Gastroesophageal sphincter (tissue), 4 donors: ENCODE results near the gene TAPT1. TPM values are rescaled to one million over a fixed set of nuclear protein-coding genes. Genes with fewer than 3 reads are reported as not detected.

ENCODE experiments used
- ATAC-seq: fragments of 150-250 bp; one replicate; pipeline ENCODE4 v1.9.1; 2016; ENCODE audit warnings: mild to moderate bottlenecking, moderate library complexity
- H3K27ac ChIP-seq, 4 donors: fragments of 200-600 bp; sonication (generic) in 3 of 4; 1 replicate in 3 of 4; 2 replicates in 1 of 4; pipeline ENCODE4 v1.5.1; 2016 to 2019
- H3K27me3 ChIP-seq: fragments of 200-600 bp; sonication (generic); one replicate; pipeline ENCODE4 v1.5.1; 2019
- H3K36me3 ChIP-seq, 2 donors: fragments of 200-600 bp; sonication (generic); one replicate each; pipeline ENCODE4 v1.5.1; 2019; ENCODE audit warnings: control low read depth in 1 of 2
- H3K4me1 ChIP-seq, 3 donors: fragments of 200-600 bp; sonication (generic); 1 replicate in 2 of 3; 2 replicates in 1 of 3; pipeline ENCODE4 v1.5.1; 2016 to 2019; ENCODE audit warnings: control low read depth in 2 of 3
- H3K4me3 ChIP-seq, 2 donors: fragments of 200-600 bp; sonication (generic); one replicate each; pipeline ENCODE4 v1.5.1; 2019; ENCODE audit warnings: mild to moderate bottlenecking in 1 of 2, moderate library complexity in 1 of 2
- H3K9me3 ChIP-seq, 3 donors: fragments of 200-600 bp; sonication (generic); one replicate each; pipeline ENCODE4 v1.5.1; 2017 to 2019; ENCODE audit warnings: control low read depth in 2 of 3
- EP300 ChIP-seq: sonication (generic); formaldehyde crosslinking; IDR thresholded peaks from one replicate; pipeline ENCODE4 v1.6.1; 2017; ENCODE audit warnings: antibody characterized with exemption, mild to moderate bottlenecking
- POLR2A ChIP-seq, 2 donors: fragments of 450-650 bp; IDR thresholded peaks; one replicate each; pipeline ENCODE4 v1.6.1; 2017; ENCODE audit warnings: antibody characterized with exemption in 2 of 2, mild to moderate bottlenecking in 2 of 2, moderate library complexity in 1 of 2
- POLR2AphosphoS5 ChIP-seq: sonication (generic); formaldehyde crosslinking; IDR thresholded peaks from one replicate; pipeline ENCODE4 v1.6.1; 2017; ENCODE audit warnings: antibody characterized with exemption
- WGBS, 2 donors: methylation state at CpG; one replicate each; pipeline ENCODE4 v1.1.5; 2018; ENCODE audit warnings: low coverage in 1 of 2; 5-methylcytosine and 5-hydroxymethylcytosine counted together
- total RNA-seq, 4 donors: library from RNA; depleted of rRNA; stranded (reverse); fragments of >200 nt; gene quantifications; one replicate each; pipeline ENCODE4 v1.1.0, GENCODE V29; 2016
- TF ChIP-seq, protein P1 (sequence below), 4 experiments: fragments of 200-600 bp in 2 of 4; fragments of 450-650 bp in 2 of 4; sonication (generic) in 1 of 4; IDR thresholded peaks; one replicate each; pipeline ENCODE4 v1.5.1; 2017 to 2019; ENCODE audit warnings: antibody characterized with exemption in 4 of 4, mild to moderate bottlenecking in 2 of 4, moderate library complexity in 2 of 4

TAPT1 gene
- total RNA-seq, 4 donors from 2014 or later, result 29.9 to 40.4 (median 35.9) TPM

GRCh38 chr4:16133406-16133805 lies 92.9 kb downstream of the TAPT1 start:
- Histone ChIP-seq H3K27me3 (no peaks in the 10 kb centered on the region), H3K4me3 (no peak overlapping the region), H3K27ac (no peak overlapping the region), H3K36me3 (no peaks in the 10 kb centered on the region), H3K4me1 (no peaks in the 10 kb centered on the region), H3K9me3 (peaks cover 0 to 7% (median 0%) of the 10 kb centered on the region in 3 donors)
- 71 to 100% methylated on average over 1 of the region's 1 CpG for WGBS, 2 donors
- no peak for TF ChIP-seq POLR2AphosphoS5
- no peak for TF ChIP-seq EP300
- TF ChIP-seq, protein P1, sequence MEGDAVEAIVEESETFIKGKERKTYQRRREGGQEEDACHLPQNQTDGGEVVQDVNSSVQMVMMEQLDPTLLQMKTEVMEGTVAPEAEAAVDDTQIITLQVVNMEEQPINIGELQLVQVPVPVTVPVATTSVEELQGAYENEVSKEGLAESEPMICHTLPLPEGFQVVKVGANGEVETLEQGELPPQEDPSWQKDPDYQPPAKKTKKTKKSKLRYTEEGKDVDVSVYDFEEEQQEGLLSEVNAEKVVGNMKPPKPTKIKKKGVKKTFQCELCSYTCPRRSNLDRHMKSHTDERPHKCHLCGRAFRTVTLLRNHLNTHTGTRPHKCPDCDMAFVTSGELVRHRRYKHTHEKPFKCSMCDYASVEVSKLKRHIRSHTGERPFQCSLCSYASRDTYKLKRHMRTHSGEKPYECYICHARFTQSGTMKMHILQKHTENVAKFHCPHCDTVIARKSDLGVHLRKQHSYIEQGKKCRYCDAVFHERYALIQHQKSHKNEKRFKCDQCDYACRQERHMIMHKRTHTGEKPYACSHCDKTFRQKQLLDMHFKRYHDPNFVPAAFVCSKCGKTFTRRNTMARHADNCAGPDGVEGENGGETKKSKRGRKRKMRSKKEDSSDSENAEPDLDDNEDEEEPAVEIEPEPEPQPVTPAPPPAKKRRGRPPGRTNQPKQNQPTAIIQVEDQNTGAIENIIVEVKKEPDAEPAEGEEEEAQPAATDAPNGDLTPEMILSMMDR (IDR thresholded peaks at IDR 0.05), result no peak
- TF ChIP-seq POLR2A (IDR thresholded peaks at IDR 0.05), result no peak
- no peak for ATAC-seq

DNA sequence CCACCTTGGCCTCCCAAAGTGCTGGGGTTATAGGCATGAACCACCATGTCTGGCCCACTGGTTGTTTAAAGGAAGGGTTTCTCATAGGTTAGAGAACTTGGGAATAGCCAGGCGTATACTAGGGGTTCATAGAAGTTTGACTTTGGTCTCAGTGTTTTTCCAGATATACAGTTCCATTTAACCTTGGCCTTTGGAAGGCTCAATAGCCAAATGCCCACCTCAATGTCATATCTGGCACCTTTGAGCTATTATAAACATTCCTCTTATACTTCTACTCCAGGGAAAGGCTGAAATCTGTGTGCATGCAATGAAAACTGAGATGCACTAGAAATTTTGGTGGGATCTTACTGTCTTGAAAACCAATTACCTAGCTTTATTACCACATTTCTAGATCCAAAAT lies 95.0 kb downstream of the TAPT1 start:
- Histone ChIP-seq H3K4me3 (no peak overlapping the region), H3K9me3 (peaks cover 0 to 7% (median 0%) of the 10 kb centered on the region in 3 donors), H3K4me1 (no peaks in the 10 kb centered on the region), H3K27ac (no peak overlapping the region), H3K27me3 (no peaks in the 10 kb centered on the region), H3K36me3 (no peaks in the 10 kb centered on the region)
- WGBS, 2 donors, result 90% methylated on average over 1 of the region's 1 CpG; no CpG with 5 or more reads in 1 of the 2 donors
- no peak for ATAC-seq
- TF ChIP-seq EP300, result no peak
- no peak for TF ChIP-seq POLR2AphosphoS5
- TF ChIP-seq POLR2A (IDR thresholded peaks at IDR 0.05), result no peak
- TF ChIP-seq, protein P1 (IDR thresholded peaks at IDR 0.05), result no peak

DNA sequence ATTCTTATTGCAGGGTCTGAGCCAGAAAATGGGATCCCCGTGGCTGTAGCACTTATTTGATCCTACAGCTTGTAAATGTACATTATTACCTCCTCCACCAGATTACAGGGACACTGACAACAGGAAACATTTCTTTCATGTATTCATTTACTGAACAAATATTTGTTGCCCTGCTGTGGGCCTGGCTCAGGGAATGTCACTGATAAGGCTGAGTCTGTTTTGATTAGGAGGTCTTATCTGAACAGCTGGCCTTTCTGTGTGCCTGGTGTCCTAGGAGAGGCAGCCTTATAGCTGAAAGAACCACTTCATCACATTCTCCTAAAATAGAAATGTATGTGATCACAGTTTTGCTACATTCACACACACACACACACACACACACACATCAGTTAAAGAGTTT lies 96.9 kb downstream of the TAPT1 start:
- 60 to 80% methylated on average over 1 of the region's 1 CpG for WGBS, 2 donors
- no peak overlapping the region for H3K27ac ChIP-seq
- ATAC-seq, result no peak

DNA sequence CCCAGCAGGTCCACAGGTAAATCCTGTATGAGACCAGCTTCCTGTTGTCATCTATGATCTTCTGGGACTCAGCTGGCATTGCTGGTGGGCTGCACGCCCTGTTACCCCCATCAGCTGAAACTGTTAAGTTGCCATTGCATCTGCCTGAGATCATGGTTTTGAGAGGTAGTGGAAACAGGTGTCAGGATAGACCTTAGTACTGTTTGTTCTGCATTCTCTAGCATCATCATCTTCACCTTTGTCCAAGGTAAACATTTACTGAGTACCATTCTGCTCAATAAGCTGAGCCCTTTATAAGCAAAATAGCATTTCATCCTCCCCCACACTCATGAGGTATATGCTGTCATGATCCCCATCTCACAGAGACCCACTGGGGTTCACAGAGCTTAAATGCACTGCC lies 99.6 kb downstream of the TAPT1 start:
- no peaks in the 10 kb centered on the region for H3K9me3 ChIP-seq
- H3K27ac ChIP-seq, result no peak overlapping the region
- no CpG with 5 or more reads among the region's 1 CpG for WGBS, 2 donors
- TF ChIP-seq POLR2A (IDR thresholded peaks at IDR 0.05), result no peak
- TF ChIP-seq, protein P1 (IDR thresholded peaks at IDR 0.05), result no peak
- no peak for TF ChIP-seq EP300
- no peak for TF ChIP-seq POLR2AphosphoS5
- no peak overlapping the region for H3K4me3 ChIP-seq
- no peaks in the 10 kb centered on the region for H3K36me3 ChIP-seq
- no peak for ATAC-seq
- H3K4me1 ChIP-seq, result no peaks in the 10 kb centered on the region
- H3K27me3 ChIP-seq, result no peaks in the 10 kb centered on the region

More for the DNA sequence above, 96.9 kb downstream of the TAPT1 start:
- TF ChIP-seq, protein P1 (IDR thresholded peaks at IDR 0.05), result no peak
- TF ChIP-seq EP300 (no peak), POLR2A (IDR thresholded peaks at IDR 0.05) (no peak), POLR2AphosphoS5 (no peak)
- Histone ChIP-seq H3K9me3 (no peaks in the 10 kb centered on the region), H3K4me3 (no peak overlapping the region), H3K36me3 (no peaks in the 10 kb centered on the region), H3K27me3 (no peaks in the 10 kb centered on the region), H3K4me1 (no peaks in the 10 kb centered on the region)

- Histone ChIP-seq H3K27ac (no peak overlapping the region), H3K4me3 (no peak overlapping the region), H3K36me3 (no peaks in the 10 kb centered on the region), H3K4me1 (no peaks in the 10 kb centered on the region), H3K9me3 (no peaks in the 10 kb centered on the region), H3K27me3 (no peaks in the 10 kb centered on the region)
- ATAC-seq, result no peak
- TF ChIP-seq POLR2AphosphoS5, result no peak
- TF ChIP-seq EP300, result no peak
- TF ChIP-seq, protein P1 (IDR thresholded peaks at IDR 0.05), result no peak
- no peak for TF ChIP-seq POLR2A (IDR thresholded peaks at IDR 0.05)
- 89% methylated on average over 3 of the region's 8 CpGs; no CpG with 5 or more reads in 1 of the 2 donors for WGBS, 2 donors
Measured at GRCh38 chr4:16125571-16126445, 100.5 kb downstream of the TAPT1 start.
